Transverse colon (tissue), 4 donors: ENCODE results near the gene OR9I1. TPM values are rescaled to one million over a fixed set of nuclear protein-coding genes. Genes with fewer than 3 reads are reported as not detected.

Source experiments
- DNase-seq: peaks from one replicate; pipeline ENCODE4 v3.0.0-alpha.2; 2019
- H3K27ac ChIP-seq, 4 donors: fragments of 200-600 bp; sonication (generic); 2 replicates each; pipeline ENCODE4 v1.5.1; 2016 to 2018; ENCODE audit warnings: inconsistent platforms in 4 of 4
- H3K27me3 ChIP-seq: fragments of 200-600 bp; sonication (generic); 2 replicates; pipeline ENCODE4 v1.5.1; 2017; ENCODE audit warnings: inconsistent platforms
- H3K36me3 ChIP-seq, 4 donors: fragments of 200-600 bp; sonication (generic); 2 replicates each; pipeline ENCODE4 v1.5.1; 2017 to 2019; ENCODE audit warnings: inconsistent platforms in 4 of 4
- H3K4me1 ChIP-seq, 4 donors: fragments of 200-600 bp; sonication (generic); 2 replicates each; pipeline ENCODE4 v1.5.1; 2017 to 2020; ENCODE audit warnings: inconsistent platforms in 4 of 4
- H3K4me3 ChIP-seq, 4 donors: fragments of 200-600 bp; sonication (generic); 1 replicate in 1 of 4; 2 replicates in 3 of 4; pipeline versions ENCODE4 v1.5.1 to v1.6.1; 2017 to 2019; ENCODE audit warnings: inconsistent platforms in 4 of 4
- H3K9me3 ChIP-seq, 2 donors: fragments of 200-600 bp; sonication (generic); 2 replicates each; pipeline ENCODE4 v1.5.1; 2017 to 2019; ENCODE audit warnings: inconsistent platforms in 2 of 2
- CTCF ChIP-seq, 5 experiments: fragments of 200-600 bp in 3 of 5; fragments of 450-650 bp in 2 of 5; sonication (generic) in 3 of 5; IDR thresholded peaks; 1 replicate in 2 of 5; 2 replicates in 3 of 5; pipeline ENCODE4 v1.5.1; 2016 to 2017; ENCODE audit warnings: antibody characterized with exemption in 5 of 5, inconsistent platforms in 3 of 5, mild to moderate bottlenecking in 2 of 5, moderate library complexity in 1 of 5
- EP300 ChIP-seq: sonication (generic); formaldehyde crosslinking; IDR thresholded peaks from one replicate; pipeline ENCODE4 v1.6.1; 2017; ENCODE audit warnings: antibody characterized with exemption, low read depth
- POLR2A ChIP-seq: fragments of 450-650 bp; IDR thresholded peaks from one replicate; pipeline ENCODE4 v1.6.1; 2016; ENCODE audit warnings: antibody characterized with exemption, mild to moderate bottlenecking, moderate library complexity
- POLR2AphosphoS5 ChIP-seq, 3 donors: sonication (generic); formaldehyde crosslinking; IDR thresholded peaks; one replicate each; pipeline ENCODE4 v1.6.1; 2016; ENCODE audit warnings: antibody characterized with exemption in 3 of 3
- WGBS, 2 donors: methylation state at CpG; one replicate each; pipeline ENCODE4 v1.1.5; 2018; ENCODE audit warnings: low coverage in 1 of 2; 5-methylcytosine and 5-hydroxymethylcytosine counted together
- in situ Hi-C, 4 donors: fragments of 200-750 bp; cut with MboI; loops; one replicate each; pipeline versions ENCODE4 v1.15.0 to v1.15.1; 2017; ENCODE audit warnings: low sequenced_read_pairs in 3 of 4, low pct_ligation_motif_present in 1 of 4, low pct_unique_long_range_greater_than_20kb in 1 of 4
- intact Hi-C: fragments of 100-400 bp; cut with DNase I; formaldehyde crosslinking; loops from one replicate; pipeline ENCODE4 v1.15.1; 2023; ENCODE audit warnings: low total_unique reads
- total RNA-seq, 4 donors: library from RNA; depleted of rRNA; stranded (reverse); fragments of >200 nt; gene quantifications; one replicate each; pipeline ENCODE4 v1.1.0, GENCODE V29; 2016

Gene OR9I1
- total RNA-seq, 4 donors from 2014 or later = not detected

GRCh38 chr11:58127350-58127749, 2.0 kb upstream of the OR9I1 start:
- DNase-seq = no peak
- no peak overlapping the region for H3K27ac ChIP-seq
- no peaks in the 10 kb centered on the region for H3K9me3 ChIP-seq
- in situ Hi-C loops (no loop called here), intact Hi-C loops (no loop called here)
- TF ChIP-seq POLR2AphosphoS5 (IDR thresholded peaks at IDR 0.05) (no peak), CTCF (IDR thresholded peaks at IDR 0.05) (no peak), POLR2A (no peak), EP300 (no peak)
- H3K36me3 ChIP-seq = no peaks in the 10 kb centered on the region
- no peak overlapping the region for H3K4me3 ChIP-seq
- H3K4me1 ChIP-seq = no peaks in the 10 kb centered on the region
- no peaks in the 10 kb centered on the region for H3K27me3 ChIP-seq

- 54 to 100% methylated on average over 1 of the region's 1 CpG for WGBS, 2 donors
- intact Hi-C loops (no loop called here), in situ Hi-C loops (no loop called here)
- Histone ChIP-seq H3K4me1 (no peaks in the 10 kb centered on the region), H3K27me3 (no peaks in the 10 kb centered on the region), H3K9me3 (no peaks in the 10 kb centered on the region), H3K36me3 (no peaks in the 10 kb centered on the region), H3K27ac (no peak overlapping the region), H3K4me3 (no peak overlapping the region)
- TF ChIP-seq POLR2AphosphoS5 (IDR thresholded peaks at IDR 0.05) = no peak
- TF ChIP-seq POLR2A = no peak
- TF ChIP-seq CTCF (IDR thresholded peaks at IDR 0.05) = no peak
- no peak for TF ChIP-seq EP300
- DNase-seq = no peak
These were observed 4.2 kb downstream of the OR9I1 start for GRCh38 chr11:58121096-58121495.

DNA sequence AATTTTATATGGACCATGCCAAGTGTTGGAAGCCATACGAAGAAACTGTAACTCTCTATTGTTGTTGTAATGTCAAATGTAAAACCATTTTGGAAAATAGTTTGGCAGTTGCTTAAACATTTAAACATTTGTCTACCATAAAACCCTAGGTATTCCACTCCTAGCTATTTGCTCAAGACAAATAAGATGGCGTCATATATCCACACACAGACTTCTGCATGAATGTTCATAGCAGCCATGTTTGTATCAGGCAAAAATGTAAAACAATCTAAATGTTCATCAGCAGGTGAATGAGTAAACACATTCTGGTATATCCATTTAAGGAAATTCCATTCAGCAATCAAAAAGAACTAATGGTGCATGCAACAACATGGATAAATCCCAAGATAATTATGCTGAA, 27.9 kb downstream of the OR9I1 start:
- no peaks in the 10 kb centered on the region for H3K4me1 ChIP-seq
- no peak overlapping the region for H3K4me3 ChIP-seq
- intact Hi-C loops = no loop called here
- no peaks in the 10 kb centered on the region for H3K27me3 ChIP-seq
- WGBS, 2 donors = 66 to 83% methylated on average over 2 of the region's 2 CpGs
- in situ Hi-C loops = no loop called here
- no peak overlapping the region for H3K27ac ChIP-seq
- peaks cover 2 to 3% of the 10 kb centered on the region in 2 donors for H3K9me3 ChIP-seq
- no peaks in the 10 kb centered on the region for H3K36me3 ChIP-seq
- TF ChIP-seq POLR2AphosphoS5 (IDR thresholded peaks at IDR 0.05) = no peak
- TF ChIP-seq POLR2A = no peak
- no peak for TF ChIP-seq CTCF (IDR thresholded peaks at IDR 0.05)
- no peak for TF ChIP-seq EP300
- no peak for DNase-seq

- Histone ChIP-seq H3K27ac (no peak overlapping the region), H3K4me1 (no peaks in the 10 kb centered on the region), H3K27me3 (no peaks in the 10 kb centered on the region), H3K4me3 (no peak overlapping the region), H3K9me3 (no peaks in the 10 kb centered on the region), H3K36me3 (no peaks in the 10 kb centered on the region)
- intact Hi-C loops (no loop called here), in situ Hi-C loops (no loop called here)
- no peak for TF ChIP-seq CTCF (IDR thresholded peaks at IDR 0.05)
- TF ChIP-seq POLR2AphosphoS5 (IDR thresholded peaks at IDR 0.05) = no peak
- TF ChIP-seq EP300 = no peak
- no peak for TF ChIP-seq POLR2A
- no peak for DNase-seq
- WGBS, 2 donors = 67 to 74% methylated on average over 2 of the region's 2 CpGs
These were observed 38.8 kb downstream of the OR9I1 start for GRCh38 chr11:58086528-58086927.
